Stimulated activated CD4-positive, alpha-beta T cell treated with anti-CD3 and anti-CD28 coated beads, Interleukin-2, amount 100 ng/mL, for 4 hours (primary cell): ENCODE measurements around the gene SLC40A1.
"Not testable (repeated sequence)": the region's sequence is repeated elsewhere in the genome, so short reads cannot be mapped to it uniquely, and the experiment has no call there.

Experiments
- DNase-seq: peaks from one replicate; pipeline ENCODE4 v3.0.0-alpha.2; 2020; ENCODE audit warnings: low read depth

SLC40A1 gene, protein sequence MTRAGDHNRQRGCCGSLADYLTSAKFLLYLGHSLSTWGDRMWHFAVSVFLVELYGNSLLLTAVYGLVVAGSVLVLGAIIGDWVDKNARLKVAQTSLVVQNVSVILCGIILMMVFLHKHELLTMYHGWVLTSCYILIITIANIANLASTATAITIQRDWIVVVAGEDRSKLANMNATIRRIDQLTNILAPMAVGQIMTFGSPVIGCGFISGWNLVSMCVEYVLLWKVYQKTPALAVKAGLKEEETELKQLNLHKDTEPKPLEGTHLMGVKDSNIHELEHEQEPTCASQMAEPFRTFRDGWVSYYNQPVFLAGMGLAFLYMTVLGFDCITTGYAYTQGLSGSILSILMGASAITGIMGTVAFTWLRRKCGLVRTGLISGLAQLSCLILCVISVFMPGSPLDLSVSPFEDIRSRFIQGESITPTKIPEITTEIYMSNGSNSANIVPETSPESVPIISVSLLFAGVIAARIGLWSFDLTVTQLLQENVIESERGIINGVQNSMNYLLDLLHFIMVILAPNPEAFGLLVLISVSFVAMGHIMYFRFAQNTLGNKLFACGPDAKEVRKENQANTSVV

DNA sequence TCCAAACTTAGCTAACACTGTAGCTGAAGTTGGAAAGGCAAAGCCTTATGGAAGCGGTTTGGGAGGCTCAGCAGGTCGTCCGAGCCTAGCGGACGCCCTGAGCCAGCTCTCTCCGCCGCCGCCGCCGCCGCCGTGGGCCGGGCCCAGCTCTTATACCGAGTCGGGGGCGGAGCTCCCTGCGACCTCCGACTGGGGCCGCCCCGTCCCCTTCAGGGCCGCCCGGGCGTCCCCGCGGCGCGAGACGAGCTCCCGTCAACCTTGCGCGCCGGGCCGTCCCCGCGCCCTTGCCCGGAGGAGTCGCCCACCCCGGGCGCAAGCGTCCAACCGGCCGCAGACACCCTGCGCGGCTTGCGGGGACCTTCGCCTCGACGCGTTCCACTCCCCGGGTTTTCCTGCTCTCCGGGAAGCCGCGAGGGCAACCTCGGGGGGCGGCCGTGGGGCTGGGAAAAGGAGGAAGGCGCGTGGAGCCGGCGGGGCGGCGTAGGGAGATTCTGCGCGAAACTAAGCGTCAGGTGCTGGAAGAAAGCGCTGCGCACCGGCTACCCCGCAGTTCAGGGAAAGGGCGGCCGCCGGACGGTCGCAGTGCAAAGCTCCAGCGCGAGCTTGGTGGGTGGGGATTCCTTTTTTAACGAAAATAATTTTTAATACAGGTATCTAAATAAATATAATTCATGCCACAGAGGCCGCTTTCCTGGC, at the start of gene SLC40A1:
Gene SLC40A1, minus strand, starts transcription at position 129 of the 696 bp plus-strand sequence. CDS start 326 bp downstream, outside the sequence.
- DNase-seq, result peak; percentile 60

DNA sequence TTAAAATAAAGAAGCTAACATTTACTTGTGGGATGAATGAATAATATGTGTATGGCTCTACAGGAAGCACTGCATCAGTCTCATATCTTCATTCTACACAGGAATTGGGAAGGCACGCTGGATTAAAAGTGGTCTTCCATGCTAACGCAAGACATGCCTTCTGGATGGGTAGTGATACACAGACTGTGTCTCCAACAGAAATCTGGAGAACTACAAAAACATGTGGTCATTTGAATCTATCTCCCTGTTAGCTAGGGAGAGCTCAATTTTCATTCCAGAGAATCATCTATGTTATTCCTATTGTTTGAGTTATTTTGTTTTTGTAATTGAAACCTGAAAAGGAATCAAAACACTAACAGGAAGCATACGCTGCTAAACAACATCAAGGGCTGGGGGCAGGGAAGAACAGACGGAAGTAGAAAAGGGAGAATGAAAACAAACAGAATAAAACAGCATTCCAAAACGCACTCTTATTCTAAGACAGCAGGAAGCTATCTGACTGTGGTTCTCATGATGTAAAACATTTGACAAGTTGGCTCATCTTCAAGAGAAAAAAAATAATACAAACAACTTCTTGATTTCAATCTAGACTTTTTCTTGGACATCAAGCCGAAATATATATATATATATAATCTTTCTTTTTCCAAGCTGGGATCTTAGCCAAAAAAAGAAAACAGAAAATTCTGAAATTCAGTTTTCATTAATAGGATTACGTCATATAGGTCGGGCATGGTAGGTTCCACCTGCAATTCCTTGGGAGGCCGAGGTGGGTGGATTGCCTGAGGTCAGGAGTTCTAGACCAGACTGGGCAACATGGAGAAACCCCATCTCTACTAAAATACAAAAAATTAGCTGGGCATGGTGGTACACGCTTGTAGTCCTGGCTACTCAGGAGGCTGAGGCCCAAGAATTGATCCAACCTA, 49.2 kb upstream of the SLC40A1 start:
- DNase-seq, result no peak

DNA sequence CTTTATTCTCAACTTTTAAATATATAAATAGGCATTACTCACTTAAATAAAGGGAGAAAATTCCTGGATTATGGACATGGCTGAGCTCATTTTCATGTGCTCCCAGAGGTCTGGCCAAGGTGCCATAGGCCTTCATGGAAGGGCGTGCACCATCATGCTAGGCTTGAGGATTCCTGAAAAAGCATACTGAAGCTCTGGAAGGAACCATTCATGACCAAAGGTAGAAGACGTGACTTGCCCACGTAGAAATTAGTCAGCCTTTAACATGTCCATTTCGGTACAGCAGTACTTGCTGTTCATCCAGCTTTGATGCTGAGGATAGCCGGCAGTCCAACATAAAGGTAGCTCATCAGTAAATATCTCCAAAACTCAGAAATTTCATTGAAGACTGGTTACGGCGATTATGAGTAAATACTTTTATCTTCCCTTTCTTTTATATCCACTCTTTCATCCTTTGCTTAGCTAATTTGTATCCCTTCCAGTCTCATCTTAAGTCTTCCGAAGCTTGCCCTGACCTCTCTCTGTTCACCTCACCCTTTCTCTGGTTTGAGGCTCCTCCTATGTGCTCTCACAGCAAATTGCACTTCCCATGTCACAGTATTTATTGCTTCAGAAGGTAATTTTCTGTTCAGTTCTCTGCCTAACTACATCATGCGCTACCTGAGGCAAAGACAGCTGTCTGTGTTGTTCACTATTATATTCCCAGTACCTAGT, 48.4 kb upstream of the SLC40A1 start:
- DNase-seq, result no peak

DNA sequence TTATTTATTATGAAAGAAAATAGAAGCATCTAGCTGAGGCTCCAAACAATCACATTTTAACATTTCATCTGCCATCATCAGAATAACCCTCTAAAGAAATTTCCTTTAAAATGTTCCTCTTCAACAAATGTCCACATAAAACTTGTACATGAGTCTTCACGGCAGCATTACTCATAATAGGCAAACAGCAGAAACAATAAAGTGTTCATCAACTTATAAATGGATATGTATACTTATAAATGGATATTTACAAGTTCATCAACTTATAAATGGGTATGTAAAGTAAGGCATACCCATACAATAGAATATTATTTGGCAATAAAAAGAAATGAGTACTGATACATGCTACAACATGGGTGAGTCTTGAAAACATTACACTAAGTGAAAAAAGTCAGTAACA, 47.2 kb upstream of the SLC40A1 start:
- DNase-seq, result no peak

DNA sequence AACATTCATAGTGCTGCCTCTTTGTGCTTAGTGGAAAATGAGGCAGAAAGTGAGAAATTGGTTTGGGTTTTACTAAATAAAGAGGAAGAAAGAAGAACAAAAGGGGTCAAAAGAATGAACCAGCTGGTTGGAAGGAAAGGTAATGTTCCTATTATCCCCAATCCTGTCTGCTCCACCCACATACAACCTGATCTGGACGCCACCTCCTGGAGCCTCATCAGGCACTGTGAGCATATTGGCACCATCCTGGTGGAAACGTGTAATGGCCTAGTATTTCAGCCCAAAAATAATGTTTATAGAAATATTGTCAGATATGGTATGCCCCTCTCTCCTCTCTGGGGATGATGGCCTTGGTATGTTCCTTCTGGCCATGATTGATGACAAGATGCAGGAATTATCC, 45.0 kb upstream of the SLC40A1 start:
- no peak for DNase-seq

DNA sequence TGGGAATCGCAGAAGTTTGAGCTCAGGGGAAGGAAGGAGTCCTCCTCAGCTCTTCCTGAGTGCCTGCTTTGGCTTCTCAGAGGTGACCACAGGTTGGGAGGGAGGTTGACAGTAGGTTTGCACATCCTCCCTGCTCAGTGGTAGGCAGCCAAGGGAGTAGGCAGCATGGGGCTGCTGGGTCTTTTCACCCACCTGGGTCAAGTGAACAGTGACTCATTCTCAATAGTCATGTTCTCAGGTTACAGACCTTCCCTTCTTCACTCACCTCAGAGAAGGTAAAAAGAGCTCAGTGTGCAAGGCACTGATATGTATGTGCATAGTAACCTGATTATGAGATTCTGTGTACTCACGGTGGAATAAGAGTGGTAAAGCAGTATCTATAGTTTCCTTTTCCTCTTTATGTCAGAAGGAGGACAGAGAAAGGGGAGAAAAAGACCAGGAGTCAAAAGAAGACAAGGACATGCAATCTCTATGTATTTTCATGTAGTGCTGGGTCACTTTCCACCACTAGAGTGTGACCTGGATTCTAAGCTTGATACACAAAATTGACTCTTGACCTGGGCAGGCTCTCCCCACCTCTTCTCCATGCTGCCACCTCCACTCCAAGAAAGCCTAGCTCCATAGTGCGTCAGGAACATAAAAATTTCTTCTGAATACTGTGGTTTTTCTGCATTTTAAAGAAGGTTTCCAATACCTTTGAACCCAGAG, 44.2 kb upstream of the SLC40A1 start:
- no peak for DNase-seq

DNA sequence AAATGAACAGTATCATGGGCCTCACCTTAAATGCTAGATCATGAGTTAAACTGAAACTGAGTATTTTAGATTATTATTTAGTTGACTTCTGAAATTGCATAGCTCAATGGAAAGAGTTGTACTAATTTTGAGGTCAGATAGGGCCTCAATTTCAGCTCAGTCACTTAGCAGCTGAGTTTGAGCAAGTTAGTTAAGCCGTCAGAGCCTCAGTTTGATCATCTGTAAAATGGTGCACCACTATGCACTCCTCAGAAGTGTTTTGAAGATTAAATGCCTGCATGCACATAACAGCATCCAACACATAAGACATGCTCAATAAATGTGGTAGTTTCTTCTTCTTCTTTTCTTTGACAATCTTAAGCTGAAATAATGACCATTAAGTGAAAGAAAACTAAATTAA, 42.5 kb upstream of the SLC40A1 start:
- no peak for DNase-seq

DNA sequence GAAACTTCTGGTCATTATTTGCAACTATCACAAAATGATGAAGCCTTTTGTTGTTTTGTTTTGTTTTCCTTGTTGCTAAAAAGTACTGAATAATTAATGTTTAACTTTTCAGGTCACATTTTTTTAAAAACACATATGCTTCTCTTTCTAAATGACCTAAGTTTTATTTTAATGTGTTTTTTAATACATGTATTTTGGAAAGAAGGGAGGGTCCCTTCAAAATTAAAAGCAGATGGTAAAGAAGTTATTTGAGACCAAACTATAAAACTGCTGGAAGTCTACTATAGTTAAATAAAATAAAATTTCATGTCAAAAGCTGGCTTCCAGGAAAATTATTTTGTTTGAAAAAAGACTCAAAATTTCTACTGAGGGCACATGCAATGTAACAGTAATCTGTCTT, 41.2 kb upstream of the SLC40A1 start:
- no peak for DNase-seq

DNA sequence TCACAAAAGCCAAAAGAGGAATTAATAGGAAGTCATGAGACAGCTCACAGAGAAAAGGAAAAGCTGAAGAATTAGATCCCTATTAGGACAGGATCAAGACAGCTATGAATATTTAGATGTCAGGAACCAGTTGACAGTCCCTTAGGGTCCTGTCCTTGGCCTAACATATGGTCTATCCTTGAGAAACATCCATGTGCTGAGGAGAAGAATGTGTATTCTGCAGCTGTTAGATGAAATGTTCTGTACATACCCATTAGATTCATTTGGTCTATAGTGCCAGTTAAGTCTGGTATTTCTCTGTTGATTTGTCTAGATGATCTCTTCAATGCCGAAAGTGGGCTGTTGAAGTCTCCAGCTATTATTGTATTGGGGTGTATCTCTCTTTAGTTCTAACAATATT, 37.6 kb upstream of the SLC40A1 start:
- no peak for DNase-seq

DNA sequence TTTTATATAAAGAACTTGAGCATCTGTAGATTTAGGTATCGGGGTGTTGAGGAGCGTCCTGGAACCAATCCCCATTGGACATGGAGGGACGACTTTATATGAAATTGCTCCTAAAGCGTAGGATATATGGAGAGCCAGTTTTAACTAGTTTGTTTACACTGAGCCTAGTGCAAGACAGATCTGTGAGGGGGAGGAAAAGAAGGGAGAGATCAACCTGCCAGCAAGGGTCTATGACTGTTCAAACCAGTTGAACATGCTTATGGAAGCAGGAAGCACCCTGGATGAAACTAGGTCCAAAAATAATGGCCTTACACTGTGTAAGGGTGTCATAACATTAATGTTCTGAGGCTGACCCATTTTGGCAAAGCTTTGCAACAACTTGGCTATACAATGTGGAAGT, 34.0 kb upstream of the SLC40A1 start:
- no peak for DNase-seq

DNA sequence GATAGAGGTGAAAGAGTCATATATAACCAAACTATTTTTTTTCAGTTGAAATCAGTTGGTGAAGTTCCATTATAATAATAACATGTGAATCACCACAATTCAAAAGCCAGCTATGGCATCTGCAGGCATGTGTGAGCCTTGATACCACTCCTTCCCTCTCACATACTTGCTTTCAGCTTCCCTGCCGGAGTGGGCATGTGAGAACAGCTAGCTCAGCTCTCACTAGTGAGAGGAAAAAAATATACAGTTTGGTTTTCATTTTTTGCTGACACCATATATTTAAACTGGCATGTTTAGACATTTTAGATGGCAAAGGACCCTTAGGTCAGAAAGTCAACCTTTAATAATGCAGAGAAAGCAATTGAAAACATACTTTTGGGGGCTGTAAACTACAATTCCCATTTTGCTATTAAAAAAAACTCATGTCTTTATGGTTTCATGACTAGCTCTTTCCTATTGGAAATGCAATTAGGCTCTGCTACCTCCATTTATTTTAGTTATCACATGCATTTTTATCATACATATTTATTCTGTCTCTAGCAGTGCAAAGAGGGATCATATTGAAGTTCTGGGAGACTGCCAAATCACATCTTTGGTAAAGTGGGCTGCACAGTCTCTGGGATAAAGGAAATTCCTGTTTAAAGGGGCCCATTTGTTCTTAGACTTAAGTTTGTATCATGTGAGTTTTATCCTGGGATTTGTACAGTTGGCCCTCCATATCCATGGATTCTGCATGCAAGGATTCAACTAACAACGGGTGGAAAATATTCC, 33.2 kb upstream of the SLC40A1 start:
- DNase-seq, result no peak

DNA sequence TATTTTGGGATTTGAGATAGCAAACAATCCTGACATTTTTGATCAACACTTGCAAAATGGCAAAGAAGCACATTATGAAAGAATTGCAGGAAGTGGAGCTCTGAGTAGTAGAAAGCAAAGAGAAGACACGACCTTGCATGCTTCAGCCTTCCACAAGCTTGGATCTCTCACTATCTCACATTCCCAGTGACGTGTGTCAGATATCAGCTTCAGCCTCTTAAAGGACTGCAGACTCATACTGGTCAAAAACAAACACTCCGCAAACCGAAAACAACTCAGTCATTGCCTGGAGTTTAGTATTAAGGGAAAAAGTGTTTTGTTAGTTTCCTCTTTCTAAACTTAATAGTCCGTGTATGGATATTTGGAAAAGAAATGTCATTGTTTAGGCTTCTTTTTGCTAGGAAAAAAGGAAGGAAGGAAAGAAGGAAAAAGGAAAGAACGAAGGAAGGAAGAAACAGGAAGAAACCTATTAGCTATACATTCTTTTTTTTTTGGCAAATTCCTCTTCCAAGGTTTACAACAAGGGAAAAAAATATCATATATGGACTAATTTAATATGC, 32.6 kb upstream of the SLC40A1 start:
- DNase-seq, result no peak

DNA sequence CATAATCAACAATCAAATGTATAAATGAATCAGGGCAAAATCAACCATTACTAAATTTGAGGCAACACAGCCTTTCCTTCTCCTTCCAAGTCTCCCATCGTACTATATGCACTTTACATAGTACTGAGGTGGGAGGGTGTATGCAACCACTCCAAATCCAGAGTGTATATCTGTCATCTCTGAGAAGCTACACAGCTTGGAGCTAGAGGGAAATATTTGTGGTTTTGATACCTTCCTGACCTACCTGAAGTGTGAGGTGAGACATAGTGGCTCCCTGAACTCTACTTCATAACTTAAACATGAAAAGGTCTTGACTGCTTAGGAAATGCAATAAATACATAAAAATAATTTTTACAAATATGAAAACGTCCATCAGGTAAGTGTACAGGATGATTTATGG, 30.1 kb upstream of the SLC40A1 start:
- no peak for DNase-seq

DNA sequence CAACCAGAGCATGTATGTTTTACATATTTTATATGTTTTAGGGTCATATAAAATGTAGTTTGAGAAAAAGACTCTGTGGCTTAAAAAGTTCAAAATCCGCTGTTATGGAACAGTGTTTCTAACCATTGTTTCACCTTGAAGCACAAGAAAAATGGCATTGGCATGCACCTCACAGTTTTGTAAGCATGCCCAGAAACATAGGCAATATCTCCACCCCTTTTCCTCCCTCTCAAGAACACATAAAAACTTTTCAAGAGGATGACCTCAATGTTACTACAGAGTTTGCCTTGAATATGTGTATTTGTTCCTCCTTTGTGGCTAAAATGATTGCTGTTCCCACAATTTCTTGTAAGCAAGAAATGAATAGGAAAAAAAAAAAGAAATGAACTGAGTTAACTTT, 29.3 kb upstream of the SLC40A1 start:
- DNase-seq, result no peak

DNA sequence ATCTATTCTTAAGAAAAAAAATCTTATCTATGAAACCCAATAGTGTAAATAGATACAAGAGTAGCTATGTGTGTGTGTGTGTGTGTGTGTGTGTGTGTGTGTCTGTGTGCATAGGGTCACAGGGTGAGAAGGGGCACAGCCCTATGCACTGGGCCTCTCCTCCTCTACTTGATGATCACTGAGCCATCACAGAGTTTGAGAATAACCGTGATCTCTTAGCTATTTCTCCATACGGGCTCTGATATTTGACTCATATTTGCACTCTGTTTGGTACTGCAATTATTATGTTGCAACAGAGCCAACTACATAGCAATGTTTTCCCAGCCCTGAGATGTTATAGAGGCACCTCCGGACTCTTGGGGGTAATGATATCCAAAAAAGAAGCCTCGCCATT, 28.8 kb upstream of the SLC40A1 start:
- no peak for DNase-seq

DNA sequence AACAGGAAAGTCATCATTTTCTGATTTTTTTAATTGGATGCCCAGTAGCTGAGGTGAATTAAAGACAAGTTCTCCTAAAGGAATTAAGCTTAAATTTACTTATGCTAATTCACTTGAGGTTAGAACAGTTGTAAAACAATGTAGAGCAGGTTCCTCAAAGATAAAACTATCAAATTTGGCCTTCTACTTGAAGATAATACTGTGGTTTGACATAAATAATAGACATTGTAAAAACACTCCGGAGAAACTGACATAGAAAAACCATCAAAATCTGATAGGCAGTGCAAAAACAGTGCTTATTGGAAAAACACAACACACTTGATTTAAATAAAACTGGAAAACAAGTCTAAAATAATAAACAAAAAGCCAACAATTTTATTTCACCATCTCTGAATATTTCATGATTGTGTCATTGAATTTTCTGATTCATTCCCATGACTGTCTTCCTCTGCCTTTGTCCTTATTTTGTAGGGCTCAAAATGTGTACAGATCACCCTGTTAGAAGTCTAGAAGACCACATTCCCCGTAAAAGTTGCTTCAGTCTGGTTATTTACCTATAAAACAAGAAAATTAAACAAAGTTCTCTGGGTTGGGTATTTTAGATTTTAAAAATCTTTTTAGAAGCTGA, 28.3 kb upstream of the SLC40A1 start:
- DNase-seq, result no peak

DNA sequence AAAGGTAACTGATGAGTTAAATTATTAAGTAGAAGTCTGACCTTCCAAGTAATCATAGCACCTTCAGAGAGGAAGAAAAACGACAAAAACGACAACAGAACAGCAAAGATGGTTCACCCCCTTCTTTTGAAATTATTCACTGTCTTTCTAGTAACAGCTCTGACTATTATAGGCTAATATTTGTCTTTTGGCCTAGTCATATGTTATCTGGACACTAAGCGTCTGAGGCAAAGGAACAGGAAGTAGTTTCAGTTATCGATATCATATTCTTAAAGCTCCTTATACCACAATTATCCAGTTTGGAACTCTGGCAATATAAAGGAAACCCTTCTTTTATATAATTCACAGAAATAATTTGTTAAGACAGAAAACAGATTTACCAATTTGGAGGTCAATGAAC, 27.6 kb upstream of the SLC40A1 start:
- no peak for DNase-seq

DNA sequence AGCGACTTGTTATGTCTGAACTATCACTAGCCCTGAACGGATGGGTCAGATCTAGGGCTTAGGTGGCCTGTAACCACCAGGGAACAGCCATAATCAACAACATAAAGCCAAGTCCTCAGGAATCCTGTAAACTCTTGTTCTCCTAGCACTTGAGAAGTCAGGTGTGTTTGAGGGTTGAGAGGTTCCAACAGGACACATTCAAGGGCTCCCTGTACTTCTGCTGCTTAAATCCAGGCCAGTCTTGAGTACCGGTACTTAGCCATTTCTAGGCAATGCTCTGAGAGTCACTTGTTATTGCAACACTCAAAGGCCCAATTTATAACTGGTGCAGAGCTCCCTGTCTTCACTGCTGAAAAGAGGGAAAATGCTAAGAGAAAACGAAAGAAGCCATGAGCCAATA, 21.6 kb upstream of the SLC40A1 start:
- DNase-seq, result no peak

DNA sequence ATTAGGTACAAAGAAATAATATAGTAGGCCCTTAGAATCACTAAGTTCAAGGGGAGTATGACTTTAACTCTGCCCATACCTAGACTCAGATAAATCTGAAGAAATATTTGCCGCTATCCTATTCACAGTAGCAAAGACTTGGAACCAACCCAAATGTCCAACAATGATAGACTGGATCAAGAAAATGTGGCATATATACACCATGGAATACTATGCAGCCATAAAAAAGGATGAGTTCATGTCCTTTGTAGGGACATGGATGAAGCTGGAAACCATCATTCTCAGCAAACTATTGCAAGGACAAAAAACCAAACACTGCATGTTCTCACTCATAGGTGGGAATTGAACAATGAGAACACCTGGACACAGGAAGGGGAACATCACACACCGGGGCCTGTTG, 21.1 kb upstream of the SLC40A1 start:
- DNase-seq, result not testable (repeated sequence)
